Suprapubic skin (tissue), 3 donors: ENCODE measurements around the gene VRK3.

Experiments
- EP300 ChIP-seq: sonication (generic); formaldehyde crosslinking; IDR thresholded peaks from one replicate; pipeline ENCODE4 v1.6.1; 2017; ENCODE audit warnings: antibody characterized with exemption
- POLR2A ChIP-seq, 2 donors: fragments of 450-650 bp; IDR thresholded peaks; one replicate each; pipeline ENCODE4 v1.6.1; 2017; ENCODE audit warnings: antibody characterized with exemption in 2 of 2, mild to moderate bottlenecking in 2 of 2, moderate library complexity in 2 of 2
- TF ChIP-seq, protein P1 (sequence below), 2 donors: fragments of 200-600 bp in 1 of 2; fragments of 450-650 bp in 1 of 2; sonication (generic) in 1 of 2; IDR thresholded peaks; one replicate each; pipeline ENCODE4 v1.5.1; 2016 to 2019; ENCODE audit warnings: antibody characterized with exemption in 2 of 2, mild to moderate bottlenecking in 1 of 2, moderate library complexity in 1 of 2

DNA sequence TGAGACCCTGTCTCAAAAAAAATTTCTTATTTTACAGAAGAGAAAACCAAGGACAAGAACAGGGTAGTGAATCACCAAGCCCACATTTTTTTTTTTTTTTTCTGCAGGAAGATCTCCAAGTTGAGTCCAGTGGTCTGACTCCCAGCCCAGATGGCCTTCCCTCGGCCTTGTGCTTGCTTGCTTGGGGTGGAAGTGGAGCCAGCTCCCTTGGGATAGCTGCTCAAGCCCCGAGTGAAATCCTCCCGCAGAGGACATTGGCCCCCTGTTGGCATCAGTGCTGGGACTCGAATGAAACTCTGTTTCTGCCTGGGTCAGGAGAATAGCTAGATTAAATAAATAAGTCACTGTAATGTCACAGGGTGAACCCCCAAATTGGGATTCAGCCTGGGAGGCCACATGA, 86.5 kb downstream of the VRK3 start:
- TF ChIP-seq, protein P1, sequence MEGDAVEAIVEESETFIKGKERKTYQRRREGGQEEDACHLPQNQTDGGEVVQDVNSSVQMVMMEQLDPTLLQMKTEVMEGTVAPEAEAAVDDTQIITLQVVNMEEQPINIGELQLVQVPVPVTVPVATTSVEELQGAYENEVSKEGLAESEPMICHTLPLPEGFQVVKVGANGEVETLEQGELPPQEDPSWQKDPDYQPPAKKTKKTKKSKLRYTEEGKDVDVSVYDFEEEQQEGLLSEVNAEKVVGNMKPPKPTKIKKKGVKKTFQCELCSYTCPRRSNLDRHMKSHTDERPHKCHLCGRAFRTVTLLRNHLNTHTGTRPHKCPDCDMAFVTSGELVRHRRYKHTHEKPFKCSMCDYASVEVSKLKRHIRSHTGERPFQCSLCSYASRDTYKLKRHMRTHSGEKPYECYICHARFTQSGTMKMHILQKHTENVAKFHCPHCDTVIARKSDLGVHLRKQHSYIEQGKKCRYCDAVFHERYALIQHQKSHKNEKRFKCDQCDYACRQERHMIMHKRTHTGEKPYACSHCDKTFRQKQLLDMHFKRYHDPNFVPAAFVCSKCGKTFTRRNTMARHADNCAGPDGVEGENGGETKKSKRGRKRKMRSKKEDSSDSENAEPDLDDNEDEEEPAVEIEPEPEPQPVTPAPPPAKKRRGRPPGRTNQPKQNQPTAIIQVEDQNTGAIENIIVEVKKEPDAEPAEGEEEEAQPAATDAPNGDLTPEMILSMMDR (IDR thresholded peaks at IDR 0.05) = no peak
- TF ChIP-seq POLR2A (IDR thresholded peaks at IDR 0.05) (no peak), EP300 (no peak)
